Left lung (tissue), 10 donors: Measurements from ENCODE around the gene UBALD2. TPM values are rescaled to one million over a fixed set of nuclear protein-coding genes. Genes with fewer than 3 reads are reported as not detected.

Source experiments
- ATAC-seq: fragments of 200-7000 bp; cut with Tn5 transposase; one replicate; pipeline ENCODE4 v1.9.1; 2020; ENCODE audit warnings: moderate library complexity
- DNase-seq, 4 donors: peaks; one replicate each; pipeline ENCODE4 v3.0.0-alpha.2; 2013 to 2020
- H3K27ac ChIP-seq, 2 donors: fragments of 200-600 bp; sonication (generic) in 1 of 2; one replicate each; pipeline versions ENCODE4 v1.5.0 to v1.8.0; 2020 to 2021
- H3K27me3 ChIP-seq, 2 donors: fragments of 200-600 bp; sonication (generic) in 1 of 2; one replicate each; pipeline versions ENCODE4 v1.5.0 to v1.8.0; 2020 to 2021
- H3K36me3 ChIP-seq, 2 donors: fragments of 200-600 bp; sonication (generic) in 1 of 2; one replicate each; pipeline versions ENCODE4 v1.5.0 to v1.8.0; 2020 to 2021
- H3K4me1 ChIP-seq, 2 donors: fragments of 200-600 bp; one replicate each; pipeline ENCODE4 v1.8.0; 2021
- H3K4me3 ChIP-seq, 2 donors: fragments of 200-600 bp; sonication (generic) in 1 of 2; one replicate each; pipeline versions ENCODE4 v1.5.0 to v1.8.0; 2020 to 2021; ENCODE audit warnings: mild to moderate bottlenecking in 1 of 2
- H3K9me3 ChIP-seq, 2 donors: fragments of 200-600 bp; sonication (generic) in 1 of 2; one replicate each; pipeline versions ENCODE4 v1.5.0 to v1.8.0; 2020 to 2021
- intact Hi-C, 2 donors: fragments of 100-400 bp; cut with DNase I; formaldehyde crosslinking; loops; one replicate each; pipeline versions ENCODE4 v1.11.2 to v1.14.2; 2022
- polyA plus RNA-seq, 6 donors: library from polyadenylated mRNA; unstranded; fragments of 120-200 nt; gene quantifications; one replicate each; pipeline ENCODE4 v1.2.1, GENCODE V29; 2013; ENCODE audit not compliant: insufficient read length in 6 of 6
- total RNA-seq, 2 donors: library from RNA; stranded (reverse); fragmentation: NEBNext Ultra II Directional; extraction: Animal tissue kit (Norgen Biotek cat#: 25700); gene quantifications; one replicate each; pipeline ENCODE4 v1.2.1, GENCODE V29; 2021
- TF ChIP-seq, protein P1 (sequence below), 2 donors: fragments of 200-600 bp; sonication (generic) in 1 of 2; IDR thresholded peaks; one replicate each; pipeline versions ENCODE4 v1.5.0 to v1.8.0; 2021; ENCODE audit warnings: antibody characterized with exemption in 2 of 2
- donor health status: DM: no; HTN: yes; CAD: no.
- donor health status: DM: no; HTN: no; CAD: no.

The UBALD2 gene
- total and polyA plus RNA-seq, 8 donors = 16.7 to 52.7 (median 32.0) TPM

DNA sequence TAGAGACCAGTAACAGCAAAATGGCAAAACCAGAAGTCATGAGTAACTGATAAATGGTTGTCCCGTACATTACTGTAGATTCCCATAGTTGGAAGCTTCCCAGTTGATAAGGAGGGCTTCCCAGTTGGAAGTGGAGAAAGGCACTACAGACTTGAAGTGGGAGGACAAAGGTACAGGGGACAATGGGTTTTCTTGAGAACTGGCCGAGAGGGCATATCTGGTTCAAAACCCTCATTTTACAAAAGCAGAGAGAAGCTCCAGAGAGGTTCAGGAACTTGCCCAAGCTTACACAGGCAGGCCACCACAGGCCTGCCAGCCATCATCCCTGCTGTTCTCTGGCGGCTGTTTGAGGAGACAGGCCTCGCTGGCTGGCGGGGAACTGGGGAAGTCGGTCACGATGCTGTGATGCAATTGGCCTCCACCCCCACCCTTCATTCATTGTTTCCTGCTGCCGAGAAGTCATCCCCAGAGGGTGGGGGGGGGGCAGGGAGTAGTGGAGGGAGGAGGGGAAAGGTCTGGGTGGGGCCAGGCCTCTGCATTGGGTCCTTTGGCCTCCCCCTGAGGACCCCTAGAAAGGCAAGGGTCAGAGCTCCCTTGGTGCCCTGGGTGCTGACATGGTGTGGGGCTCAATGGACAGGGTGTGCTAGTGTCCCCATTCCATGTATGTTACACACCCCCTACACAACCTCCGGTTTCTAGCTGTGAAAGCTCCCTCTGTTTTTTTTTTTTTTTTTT, 3.0 kb downstream of the UBALD2 start:
- DNase-seq (peak in 2 of 4 donors; percentile 87 to 94), ATAC-seq (peak; percentile 5)
- Histone ChIP-seq H3K4me1 (peaks cover 46 to 85% of the 10 kb centered on the region in 2 donors), H3K9me3 (no peaks in the 10 kb centered on the region), H3K27me3 (no peaks in the 10 kb centered on the region), H3K27ac (peak overlapping the region; percentile 90 to 93), H3K36me3 (peaks cover 0 to 21% of the 10 kb centered on the region in 2 donors), H3K4me3 (peak overlapping the region in 1 of 2 donors; percentile 88)
- TF ChIP-seq, protein P1, sequence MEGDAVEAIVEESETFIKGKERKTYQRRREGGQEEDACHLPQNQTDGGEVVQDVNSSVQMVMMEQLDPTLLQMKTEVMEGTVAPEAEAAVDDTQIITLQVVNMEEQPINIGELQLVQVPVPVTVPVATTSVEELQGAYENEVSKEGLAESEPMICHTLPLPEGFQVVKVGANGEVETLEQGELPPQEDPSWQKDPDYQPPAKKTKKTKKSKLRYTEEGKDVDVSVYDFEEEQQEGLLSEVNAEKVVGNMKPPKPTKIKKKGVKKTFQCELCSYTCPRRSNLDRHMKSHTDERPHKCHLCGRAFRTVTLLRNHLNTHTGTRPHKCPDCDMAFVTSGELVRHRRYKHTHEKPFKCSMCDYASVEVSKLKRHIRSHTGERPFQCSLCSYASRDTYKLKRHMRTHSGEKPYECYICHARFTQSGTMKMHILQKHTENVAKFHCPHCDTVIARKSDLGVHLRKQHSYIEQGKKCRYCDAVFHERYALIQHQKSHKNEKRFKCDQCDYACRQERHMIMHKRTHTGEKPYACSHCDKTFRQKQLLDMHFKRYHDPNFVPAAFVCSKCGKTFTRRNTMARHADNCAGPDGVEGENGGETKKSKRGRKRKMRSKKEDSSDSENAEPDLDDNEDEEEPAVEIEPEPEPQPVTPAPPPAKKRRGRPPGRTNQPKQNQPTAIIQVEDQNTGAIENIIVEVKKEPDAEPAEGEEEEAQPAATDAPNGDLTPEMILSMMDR (IDR thresholded peaks at IDR 0.05) = no peak
- intact Hi-C loops = no loop called here

DNA sequence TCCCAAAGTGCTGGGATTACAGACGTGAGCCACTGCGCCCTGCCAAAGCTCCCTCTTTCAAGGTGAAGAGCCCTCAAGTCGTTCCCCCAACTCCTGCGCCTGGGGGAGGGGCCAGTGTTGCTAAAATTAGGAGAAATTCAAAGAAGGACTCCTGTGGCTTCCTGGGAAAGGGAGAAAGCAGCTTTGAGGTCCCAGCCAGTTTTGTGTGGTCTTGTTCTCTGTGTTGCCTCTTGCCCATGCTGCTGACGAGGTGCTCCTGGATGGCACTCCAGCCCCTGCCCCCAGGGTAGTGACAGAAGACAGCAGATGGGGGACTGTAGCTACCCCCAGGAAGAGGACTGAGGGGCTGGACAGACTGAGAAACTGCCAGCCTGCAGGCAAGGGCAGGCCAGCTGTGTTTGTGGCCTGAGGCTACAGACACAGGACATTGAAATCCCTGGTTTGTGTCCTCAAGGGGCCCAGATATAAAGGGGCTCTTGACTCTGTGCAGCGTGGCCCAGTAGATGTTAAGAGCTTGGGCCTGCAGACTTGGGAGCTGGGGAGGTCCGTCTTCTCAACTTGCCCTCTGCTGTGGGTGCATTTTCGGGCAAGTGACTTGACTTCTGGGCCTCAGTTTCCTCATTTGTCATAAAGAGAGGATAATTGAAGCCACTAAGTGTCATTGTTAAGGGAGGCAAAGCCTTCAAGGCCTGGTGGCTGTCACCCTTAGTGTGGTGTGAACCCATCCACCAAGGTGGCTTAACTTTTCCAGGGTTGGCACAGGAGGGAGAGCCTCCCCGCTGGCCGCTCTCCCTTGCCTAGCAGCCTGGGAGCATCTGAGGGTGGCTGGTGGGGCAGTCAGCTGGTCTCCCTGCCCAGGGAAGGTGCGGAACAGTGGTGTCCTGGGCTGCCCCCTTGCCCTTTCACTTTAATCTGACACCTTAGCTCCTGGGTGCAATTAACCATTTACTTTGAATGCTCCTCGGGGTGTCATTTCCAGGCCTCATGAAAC, 4.1 kb downstream of the UBALD2 start:
- TF ChIP-seq, protein P1 (IDR thresholded peaks at IDR 0.05) = no peak
- intact Hi-C loops = no loop called here
- Histone ChIP-seq H3K4me1 (peaks cover 43 to 85% of the 10 kb centered on the region in 2 donors), H3K36me3 (peaks cover 0 to 21% of the 10 kb centered on the region in 2 donors), H3K27ac (peak overlapping the region; percentile 90 to 93), H3K4me3 (peak overlapping the region in 1 of 2 donors; percentile 88), H3K9me3 (no peaks in the 10 kb centered on the region), H3K27me3 (no peaks in the 10 kb centered on the region)
- ATAC-seq = no peak
- DNase-seq = no peak

DNA sequence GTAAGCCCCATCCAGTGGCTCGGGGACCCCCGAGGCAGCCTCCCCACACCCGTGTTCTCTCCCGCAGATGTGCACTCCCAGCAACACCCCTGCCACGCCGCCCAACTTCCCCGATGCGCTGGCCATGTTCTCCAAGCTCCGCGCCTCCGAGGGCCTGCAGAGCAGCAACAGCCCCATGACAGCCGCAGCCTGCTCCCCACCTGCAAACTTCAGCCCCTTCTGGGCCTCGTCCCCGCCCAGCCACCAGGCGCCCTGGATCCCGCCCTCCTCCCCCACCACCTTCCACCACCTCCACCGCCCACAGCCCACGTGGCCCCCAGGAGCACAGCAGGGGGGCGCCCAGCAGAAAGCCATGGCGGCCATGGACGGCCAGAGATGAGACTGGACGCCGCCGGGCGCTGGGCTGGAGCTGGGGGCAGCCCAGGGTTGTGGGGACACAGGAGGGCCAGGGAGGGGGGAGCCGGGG, 5.0 kb downstream of the UBALD2 start:
- intact Hi-C loops = no loop called here
- Histone ChIP-seq H3K36me3 (peaks cover 0 to 21% of the 10 kb centered on the region in 2 donors), H3K27me3 (no peaks in the 10 kb centered on the region), H3K9me3 (no peaks in the 10 kb centered on the region), H3K4me3 (no peak overlapping the region), H3K27ac (peak overlapping the region in 1 of 2 donors; percentile 93), H3K4me1 (peaks cover 40 to 87% of the 10 kb centered on the region in 2 donors)
- DNase-seq (no peak), ATAC-seq (no peak)
- TF ChIP-seq, protein P1 (IDR thresholded peaks at IDR 0.05) = no peak

DNA sequence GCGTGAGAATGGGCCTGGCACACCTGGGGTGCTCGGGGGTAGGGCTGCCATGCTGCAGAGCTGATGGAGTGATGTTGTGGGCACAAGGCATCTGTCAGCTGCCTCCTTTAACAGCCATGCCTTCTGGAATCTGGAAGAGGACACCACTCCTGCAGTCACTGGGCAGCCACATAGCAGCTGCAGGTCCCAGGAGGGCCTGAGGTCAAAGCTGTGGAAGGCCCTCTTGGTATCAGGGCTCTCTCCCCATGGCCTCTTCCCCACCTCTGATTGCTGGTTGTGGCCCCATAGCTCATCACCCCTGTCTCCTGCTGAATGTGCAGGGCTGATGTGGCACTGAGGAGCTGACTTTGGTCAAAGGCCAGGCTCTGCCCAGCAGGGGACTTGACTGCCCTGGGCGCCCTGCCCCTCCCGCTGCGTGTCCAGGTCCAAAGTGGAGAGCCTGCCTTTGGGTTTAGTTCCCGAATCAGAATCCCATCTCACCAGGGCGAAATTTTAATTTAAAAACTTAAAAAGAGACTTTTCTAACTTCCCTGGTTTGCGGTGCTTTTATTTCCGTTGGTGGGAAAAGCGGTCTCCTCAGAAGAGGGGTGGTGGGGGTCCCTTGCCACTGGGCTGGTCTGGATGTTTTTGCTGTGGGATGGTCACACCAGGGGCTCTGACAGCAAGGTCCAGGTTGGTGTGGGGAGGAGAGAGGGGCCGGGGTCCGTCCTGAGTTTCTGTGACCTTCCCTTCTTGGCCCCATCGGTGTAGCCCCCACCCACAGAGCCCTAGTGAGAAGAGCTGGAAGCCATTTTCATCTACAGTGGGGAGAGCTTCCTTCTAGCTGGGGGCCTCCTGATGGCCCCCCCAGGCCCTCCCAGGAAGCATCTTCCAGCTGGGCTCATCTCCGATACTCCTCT, 5.9 kb downstream of the UBALD2 start:
- intact Hi-C loops = no loop called here
- Histone ChIP-seq H3K27me3 (no peaks in the 10 kb centered on the region), H3K4me1 (peaks cover 40 to 87% of the 10 kb centered on the region in 2 donors), H3K4me3 (peak overlapping the region in 1 of 2 donors; percentile 37), H3K9me3 (no peaks in the 10 kb centered on the region), H3K27ac (peak overlapping the region in 1 of 2 donors; percentile 78), H3K36me3 (peaks cover 0 to 21% of the 10 kb centered on the region in 2 donors)
- TF ChIP-seq, protein P1 (IDR thresholded peaks at IDR 0.05) = no peak
- DNase-seq = no peak
- ATAC-seq = no peak
